NCI-H460 (cell line): ENCODE measurements around the gene NENF. TPM values are rescaled to one million over a fixed set of nuclear protein-coding genes. Genes with fewer than 3 reads are reported as not detected.
"Not testable (repeated sequence)": the region's sequence is repeated elsewhere in the genome, so short reads cannot be mapped to it uniquely, and the experiment has no call there.

Experiments used
- DNase-seq: peaks from one replicate; pipeline ENCODE4 v3.0.0-alpha.2; 2016; ENCODE audit warnings: low read depth; ENCODE audit errors: extremely low read depth
- total RNA-seq: library from RNA; depleted of rRNA; stranded (reverse); fragments of >200 nt; shearing (Covaris generic); gene quantifications from 2 replicates; pipeline ENCODE4 v1.2.3, GENCODE V29; 2014

Gene NENF
- total RNA-seq, 1 experiment from 2014 or later, result 101 TPM

DNA sequence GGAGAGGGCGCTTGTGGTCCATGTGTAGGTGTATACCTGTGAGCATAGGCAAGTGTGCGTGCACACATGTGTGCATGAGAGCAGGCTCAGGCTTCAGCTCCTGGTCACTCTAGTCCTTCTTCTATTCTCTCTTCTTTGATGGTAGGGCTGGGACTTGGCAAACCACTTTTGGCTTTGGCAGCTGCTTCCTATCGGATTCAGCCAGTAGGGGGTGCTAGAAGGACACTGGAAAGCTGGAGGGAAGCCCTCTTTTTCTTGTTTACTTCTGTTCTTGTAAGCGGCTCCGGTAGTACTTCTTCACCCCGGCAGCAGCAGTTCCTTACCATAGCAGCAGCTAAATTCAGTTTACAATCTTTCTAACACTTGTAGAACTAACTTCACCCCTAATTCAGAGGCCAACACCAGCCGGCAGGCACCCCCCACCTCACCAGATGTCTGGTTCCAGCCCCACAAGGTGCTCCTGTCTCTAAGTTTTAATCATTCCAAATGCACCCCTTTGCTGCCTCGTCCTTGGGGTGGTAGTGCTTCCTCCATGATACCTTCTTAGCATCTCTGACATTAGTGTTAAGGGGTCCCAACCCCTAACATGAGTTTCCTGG is 25.1 kb downstream of the NENF start:
- peak; percentile 25 for DNase-seq

DNA sequence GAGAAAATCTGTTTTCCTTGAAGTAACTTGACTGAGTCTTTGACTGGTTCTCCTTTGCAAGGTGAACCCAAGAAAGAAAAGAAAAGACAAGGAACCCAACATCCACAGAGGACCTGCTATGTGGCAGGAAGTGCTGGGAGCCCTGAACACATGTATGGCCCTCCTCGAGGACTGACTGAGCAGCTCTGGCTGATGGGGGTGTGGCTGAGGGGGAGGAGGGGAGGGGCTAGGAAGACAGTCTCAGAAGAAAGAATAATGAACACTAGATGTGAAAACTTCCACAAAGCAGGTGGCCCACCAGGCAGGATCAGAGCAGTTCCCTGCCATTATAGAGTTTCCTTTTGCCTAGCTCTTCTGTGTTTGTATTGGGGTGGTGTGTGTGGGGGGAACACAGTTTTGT is 26.1 kb downstream of the NENF start:
- DNase-seq, result no peak

GRCh38 chr1:212459656-212460055 is 26.9 kb downstream of the NENF start:
- no peak for DNase-seq

DNA sequence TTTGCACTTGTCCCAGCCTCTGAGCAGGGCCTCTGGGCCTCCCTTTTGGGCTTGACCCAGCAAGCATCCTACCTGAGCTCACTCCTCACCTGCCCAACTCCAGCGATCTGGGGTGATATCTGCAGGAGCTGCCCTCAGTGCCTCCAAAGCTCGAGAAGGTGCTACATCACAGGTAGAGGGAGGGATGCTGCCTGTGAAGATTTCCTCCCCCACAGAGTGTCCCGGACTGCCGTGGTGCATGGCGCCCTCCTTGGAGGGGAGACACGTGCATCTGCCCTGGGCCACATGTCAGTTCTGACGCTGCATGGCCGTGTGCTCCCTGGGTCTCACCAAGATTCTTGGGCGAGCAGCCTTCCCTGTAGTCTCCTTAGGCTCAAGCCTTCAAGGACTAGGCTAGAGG is 27.7 kb downstream of the NENF start:
- DNase-seq, result no peak

- no peak for DNase-seq
Observed at GRCh38 chr1:212461916-212462660, 29.4 kb downstream of the NENF start.

- no peak for DNase-seq
Observed at GRCh38 chr1:212463565-212464285, 31.0 kb downstream of the NENF start.

DNA sequence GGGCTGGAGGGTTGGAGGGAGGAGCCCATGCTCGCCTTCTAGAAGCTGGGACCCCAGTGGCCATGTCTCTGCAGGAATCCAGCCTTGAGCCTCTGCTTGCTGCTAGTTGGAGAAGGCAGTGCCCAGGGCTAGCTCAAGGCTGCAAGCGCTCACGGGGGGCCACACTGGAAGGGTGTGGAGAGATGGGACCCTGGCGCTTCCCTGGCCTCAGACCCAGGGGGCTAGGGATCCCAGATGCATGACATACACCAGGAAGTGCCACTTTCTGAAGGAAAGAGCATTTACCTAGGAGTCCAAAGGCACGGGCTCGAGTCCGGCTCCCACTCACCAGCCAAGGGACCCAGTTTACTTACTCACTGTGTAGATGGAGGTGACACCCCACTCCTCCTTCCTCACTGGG is 32.6 kb downstream of the NENF start:
- no peak for DNase-seq

DNA sequence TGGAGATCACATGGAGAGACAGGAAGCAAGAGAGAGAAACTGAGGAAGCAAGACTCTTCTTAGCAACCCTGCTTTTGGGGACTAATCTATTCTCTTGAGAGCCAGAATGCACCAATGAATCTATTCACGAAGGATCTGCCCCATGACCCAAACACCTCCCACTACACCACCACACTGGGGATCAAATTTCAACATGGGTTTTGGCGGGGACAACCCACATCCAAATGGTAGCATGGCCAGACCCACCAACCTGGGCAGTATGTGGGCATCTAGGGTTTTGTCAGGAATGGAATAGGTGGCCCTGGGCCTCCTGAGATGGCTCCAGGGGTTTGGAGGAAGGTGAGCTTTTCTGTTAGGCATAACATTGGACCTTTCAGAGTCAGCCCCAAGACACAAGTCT is 33.7 kb downstream of the NENF start:
- DNase-seq, result no peak

DNA sequence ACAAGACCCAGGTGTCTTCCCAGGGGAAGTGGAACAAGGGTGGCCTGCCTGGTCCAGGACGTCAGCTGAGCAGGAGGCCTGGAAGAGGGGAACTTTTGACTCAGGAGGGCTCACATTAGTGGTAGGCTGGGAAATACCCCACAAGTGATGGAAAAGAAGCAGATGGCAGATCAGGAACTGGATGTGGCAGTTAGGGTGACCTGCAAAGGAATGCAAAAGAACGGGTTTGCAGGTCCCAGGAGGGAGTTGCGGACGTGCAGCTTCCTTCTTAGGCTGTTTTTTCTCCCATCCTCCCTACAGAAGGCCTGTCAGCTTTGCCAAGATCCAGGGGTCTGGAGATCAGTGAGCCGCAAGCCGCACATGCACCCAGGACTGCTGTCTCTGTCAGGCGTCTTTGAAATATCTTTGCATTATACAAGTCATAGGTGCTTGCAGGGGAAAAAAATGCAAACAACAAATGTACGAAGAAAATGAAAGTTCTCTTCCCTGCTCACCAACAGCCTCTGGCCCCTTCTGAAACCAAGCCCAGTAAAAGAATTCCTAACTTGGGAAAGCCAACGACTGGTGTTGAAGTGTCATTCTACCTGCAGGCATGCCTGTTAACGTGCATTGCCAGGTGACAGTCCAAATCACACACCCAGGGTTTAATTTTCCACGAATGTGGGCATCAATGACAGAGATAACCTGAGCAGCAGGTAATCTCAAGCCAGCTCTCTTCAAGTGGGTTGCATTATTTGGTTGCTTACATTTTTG is 34.4 kb downstream of the NENF start:
- DNase-seq, result no peak

GRCh38 chr1:212467843-212468482 is 35.2 kb downstream of the NENF start:
- DNase-seq, result no peak

GRCh38 chr1:212470059-212470458 is 37.3 kb downstream of the NENF start:
- peak; percentile 77 for DNase-seq

DNA sequence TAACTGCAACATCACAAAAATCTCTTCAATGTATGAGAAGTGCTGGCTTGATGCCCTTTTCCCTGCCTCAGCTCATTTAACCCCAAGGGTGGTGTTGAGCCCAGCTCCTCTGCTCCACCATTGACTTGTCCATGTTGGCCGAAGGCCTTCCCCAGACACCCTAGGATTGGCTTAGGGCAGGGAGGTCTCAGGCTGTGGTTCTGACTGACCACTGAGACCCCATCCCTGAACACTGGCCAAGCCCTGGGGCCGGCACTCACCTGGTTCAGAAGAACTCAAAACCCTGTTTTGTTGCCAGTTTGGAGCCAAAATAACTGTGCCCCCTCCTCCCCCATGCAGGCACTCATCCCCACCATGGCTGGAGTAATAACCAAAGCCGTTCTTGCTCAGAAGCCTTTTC is 38.6 kb downstream of the NENF start:
- no peak for DNase-seq

DNA sequence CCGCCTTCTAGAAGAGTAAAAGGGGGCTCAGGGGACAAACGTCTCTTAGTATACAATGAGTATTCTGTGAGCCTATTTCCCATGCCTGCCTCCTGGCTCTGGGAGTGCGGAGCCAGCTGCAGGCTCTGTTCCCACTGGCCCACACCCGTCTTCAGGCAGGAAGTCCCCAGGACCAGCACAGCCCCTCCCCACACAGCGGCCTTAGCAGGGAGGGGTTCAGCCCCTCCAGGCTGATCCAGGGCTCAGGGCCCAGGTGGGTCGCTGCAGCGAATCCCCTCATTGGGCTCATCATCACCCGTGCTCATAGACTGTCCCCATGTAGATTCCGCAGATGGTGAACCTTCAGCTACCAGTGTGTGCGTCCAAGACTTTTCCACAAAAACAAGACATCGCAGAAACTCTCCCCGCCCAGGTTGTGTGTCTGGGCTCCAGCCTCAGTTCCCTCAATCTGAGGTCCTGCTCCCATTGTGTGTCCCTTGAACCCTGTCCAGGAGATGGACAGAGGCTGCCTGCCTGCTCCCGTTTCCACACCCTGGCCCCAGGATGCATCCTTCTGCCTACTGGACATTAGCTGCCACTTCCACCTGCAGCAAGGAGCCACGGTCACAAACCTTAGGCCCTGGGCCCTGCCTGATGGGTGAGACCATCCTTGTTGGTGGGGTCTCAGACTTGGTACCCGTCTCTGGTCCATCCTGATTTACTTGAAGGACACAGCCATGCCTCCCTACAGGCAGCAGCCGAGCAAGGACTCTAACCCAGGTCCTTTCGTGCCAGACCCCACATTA is 39.4 kb downstream of the NENF start:
- DNase-seq, result no peak

DNA sequence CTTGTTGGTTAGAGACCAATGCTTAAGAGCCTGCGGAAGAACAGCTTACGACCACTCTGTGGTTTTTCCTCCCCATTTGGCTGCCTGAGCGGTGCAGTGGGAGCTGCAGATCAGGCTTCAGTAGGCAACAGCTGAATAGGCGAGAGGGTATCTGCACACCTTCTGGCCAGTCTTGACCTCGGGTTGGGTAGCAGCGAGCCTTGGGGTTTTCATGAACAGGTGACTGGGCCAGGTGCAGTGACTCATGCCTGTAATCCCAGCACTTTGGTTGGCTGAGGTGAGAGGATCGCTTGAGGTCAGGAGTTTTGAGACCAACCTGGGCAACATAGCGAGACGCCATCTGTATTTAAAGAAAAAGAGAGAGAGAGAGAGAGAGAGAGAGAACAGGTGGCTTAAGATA is 41.0 kb downstream of the NENF start:
- no peak for DNase-seq

GRCh38 chr1:212475151-212475550 is 42.4 kb downstream of the NENF start:
- no peak for DNase-seq

DNA sequence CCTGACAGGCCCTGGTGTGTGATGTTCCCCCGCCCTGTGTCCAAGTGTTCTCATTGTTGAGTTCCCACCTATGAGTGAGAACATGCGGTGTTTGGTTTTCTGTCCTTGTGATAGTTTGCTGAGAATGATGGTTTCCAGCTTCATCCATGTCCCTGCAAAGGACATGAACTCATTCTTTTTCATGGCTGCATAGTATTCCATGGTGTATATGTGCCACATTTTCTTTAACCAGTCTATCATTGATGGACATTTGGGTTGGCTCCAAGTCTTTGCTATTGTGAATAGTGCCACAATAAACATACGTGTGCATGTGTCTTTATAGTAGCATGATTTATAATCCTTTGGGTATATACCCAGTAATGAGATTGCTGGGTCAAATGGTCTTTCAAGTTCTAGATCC is 43.1 kb downstream of the NENF start:
- not testable (repeated sequence) for DNase-seq

DNA sequence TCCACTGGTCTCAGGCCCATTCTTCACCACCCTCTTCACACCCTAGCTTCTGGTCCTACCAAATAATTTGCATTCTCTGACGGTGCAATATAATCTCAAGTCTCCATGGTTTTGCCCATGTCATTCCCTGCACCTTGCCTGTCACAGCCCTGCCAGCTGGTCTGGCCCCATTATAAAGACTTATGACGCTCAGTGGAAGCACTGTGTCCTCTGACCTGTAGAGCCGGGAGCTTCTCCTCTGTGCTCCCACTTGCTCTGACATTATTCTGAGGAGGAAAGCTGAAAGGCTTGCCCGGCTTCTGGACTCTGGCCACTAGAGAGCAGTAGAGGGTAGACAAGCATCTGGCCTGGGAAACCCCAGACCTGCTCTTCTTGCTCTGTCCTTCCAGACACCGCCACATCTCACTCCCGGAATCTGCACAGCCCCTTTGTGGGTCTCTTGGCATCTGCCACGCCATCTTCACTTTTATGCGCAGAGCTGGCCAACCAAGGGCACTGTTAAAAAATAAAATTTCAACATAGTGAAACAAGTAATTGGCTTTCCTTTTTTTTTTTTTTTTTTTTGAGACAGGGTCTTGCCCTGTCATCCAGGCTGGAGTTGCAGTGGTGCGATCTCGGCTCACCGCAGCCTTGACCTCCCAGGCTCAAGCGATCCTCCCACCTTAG is 44.4 kb downstream of the NENF start:
- peak; percentile 93 for DNase-seq

DNA sequence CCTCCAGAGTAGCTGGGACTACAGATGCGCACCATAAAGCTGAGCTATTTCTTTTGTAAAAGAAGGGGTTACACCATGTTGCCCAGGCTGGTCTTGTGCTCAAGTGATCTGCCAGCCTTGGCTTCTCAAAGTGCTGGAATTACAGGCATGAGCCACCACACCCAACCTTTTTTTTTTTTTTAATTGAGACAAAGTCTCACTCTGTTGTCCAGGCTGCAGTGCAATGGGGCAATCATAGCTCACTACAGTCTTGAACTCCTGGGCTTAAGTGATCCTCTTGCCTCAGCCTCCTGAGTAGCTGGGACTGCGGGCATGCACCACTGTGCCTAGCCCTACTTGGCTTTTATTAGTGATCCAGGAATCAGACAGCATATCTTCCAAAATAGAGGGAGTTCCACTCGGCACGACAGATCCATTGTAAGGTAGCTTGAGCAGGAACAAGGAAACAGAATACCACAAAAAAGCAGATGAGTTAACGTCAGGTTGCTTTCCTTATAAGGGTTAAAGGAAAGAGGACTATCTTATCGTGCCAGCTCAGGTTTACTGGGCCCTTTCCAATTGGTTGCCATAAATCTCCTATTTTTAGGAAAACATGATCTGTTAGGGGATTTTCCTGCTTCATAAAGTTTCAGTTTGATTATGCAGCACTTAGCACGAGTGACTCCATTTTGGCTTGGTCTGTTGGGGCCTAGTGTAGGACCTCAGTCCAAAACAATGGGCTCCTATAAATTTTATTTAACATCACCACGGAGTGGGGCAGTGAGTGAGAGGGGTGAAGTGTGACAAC is 45.2 kb downstream of the NENF start:
- DNase-seq, result no peak
